ENCODE measurements around the gene ANKFN1.

The ANKFN1 gene

GRCh38 chr17:56449176-56449575 lies 295.9 kb downstream of the ANKFN1 start:
- DNase-seq = no peak

GRCh38 chr17:56451629-56452028 lies 298.4 kb downstream of the ANKFN1 start:
- no peak for DNase-seq

GRCh38 chr17:56452461-56452860 lies 299.2 kb downstream of the ANKFN1 start:
- no peak for DNase-seq

- DNase-seq = no peak
Observed at GRCh38 chr17:56457501-56457900, 304.2 kb downstream of the ANKFN1 start.

GRCh38 chr17:56465886-56466285 lies 312.6 kb downstream of the ANKFN1 start:
- DNase-seq = no peak

- no peak for DNase-seq
Observed at GRCh38 chr17:56468840-56469239, 315.6 kb downstream of the ANKFN1 start.

GRCh38 chr17:56471696-56472095 lies 318.4 kb downstream of the ANKFN1 start:
- no peak for DNase-seq

GRCh38 chr17:56475116-56475515 lies 321.8 kb downstream of the ANKFN1 start:
- DNase-seq = no peak

GRCh38 chr17:56478836-56479447 lies 325.7 kb downstream of the ANKFN1 start:
- DNase-seq = no peak

GRCh38 chr17:56480501-56480900 lies 327.2 kb downstream of the ANKFN1 start:
- no peak for DNase-seq

GRCh38 chr17:56481659-56482058 lies 328.4 kb downstream of the ANKFN1 start:
- no peak for DNase-seq

- DNase-seq = no peak
Observed at GRCh38 chr17:56482229-56482628, 329.0 kb downstream of the ANKFN1 start.

GRCh38 chr17:56486732-56487131 lies 333.5 kb downstream of the ANKFN1 start:
- no peak for DNase-seq

- DNase-seq = no peak
Observed at GRCh38 chr17:56488800-56489199, 335.5 kb downstream of the ANKFN1 start.

- DNase-seq = no peak
Observed at GRCh38 chr17:56489980-56490379, 336.7 kb downstream of the ANKFN1 start.

GRCh38 chr17:56495556-56495955 lies 342.3 kb downstream of the ANKFN1 start:
- no peak for DNase-seq

GRCh38 chr17:56497132-56497531 lies 343.9 kb downstream of the ANKFN1 start:
- DNase-seq = no peak

- no peak for DNase-seq
Observed at GRCh38 chr17:56499799-56500388, 346.6 kb downstream of the ANKFN1 start.

- DNase-seq = no peak
Observed at GRCh38 chr17:56502120-56502654, 348.9 kb downstream of the ANKFN1 start.

GRCh38 chr17:56505154-56505756 lies 352.0 kb downstream of the ANKFN1 start:
- DNase-seq = no peak

GRCh38 chr17:56506349-56506748 lies 353.1 kb downstream of the ANKFN1 start:
- DNase-seq = no peak

- no peak for DNase-seq
Observed at GRCh38 chr17:56510554-56511342, 357.5 kb downstream of the ANKFN1 start.

- DNase-seq = no peak
Observed at GRCh38 chr17:56514264-56514663, 361.0 kb downstream of the ANKFN1 start.

Measured in right forelimb (tissue), 1 donor.